HG03159 (cell line): ENCODE results near the gene MOCS3.

ENCODE experiments used
- ATAC-seq: cut with Tn5 transposase; IDR thresholded peaks from one replicate; pipeline ENCODE4 v1.9.1; 2021; ENCODE audit warnings: mild to moderate bottlenecking, moderate library complexity; ENCODE audit not compliant: unreplicated experiment

The MOCS3 gene

DNA sequence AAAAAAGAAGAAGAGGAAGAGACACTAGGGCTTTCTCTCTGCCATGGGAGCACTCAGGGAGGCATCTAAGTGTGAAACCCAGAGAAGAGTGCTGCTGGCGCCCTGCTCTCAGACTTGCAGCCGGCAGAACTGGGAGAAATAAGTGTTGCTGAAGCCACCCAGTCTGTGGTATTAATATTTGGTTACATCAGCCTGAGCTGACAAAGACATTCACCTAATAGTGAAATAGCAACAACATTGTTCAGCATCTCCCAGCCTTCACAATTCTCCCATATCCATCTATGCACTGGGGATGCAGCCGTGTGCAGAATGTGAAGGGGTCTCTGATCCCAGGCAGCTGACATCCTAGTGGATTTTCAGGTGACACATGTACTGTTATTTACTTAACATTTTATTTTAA, 52.3 kb downstream of the MOCS3 start:
- no peak for ATAC-seq

GRCh38 chr20:51011479-51011878, 52.9 kb downstream of the MOCS3 start:
- no peak for ATAC-seq

GRCh38 chr20:51012357-51012756, 53.7 kb downstream of the MOCS3 start:
- no peak for ATAC-seq
